NCI-H2029 treated with DMSO at 0.1 percent for 48 hours (cell line): ENCODE results near the gene DAP3.
"Not testable (repeated sequence)": the region's sequence is repeated elsewhere in the genome, so short reads cannot be mapped to it uniquely, and the experiment has no call there.

Experiments
- DNase-seq: peaks from one replicate; lab custom pipeline; 2025; lab: John Stamatoyannopoulos, UW

DAP3 gene

DNA sequence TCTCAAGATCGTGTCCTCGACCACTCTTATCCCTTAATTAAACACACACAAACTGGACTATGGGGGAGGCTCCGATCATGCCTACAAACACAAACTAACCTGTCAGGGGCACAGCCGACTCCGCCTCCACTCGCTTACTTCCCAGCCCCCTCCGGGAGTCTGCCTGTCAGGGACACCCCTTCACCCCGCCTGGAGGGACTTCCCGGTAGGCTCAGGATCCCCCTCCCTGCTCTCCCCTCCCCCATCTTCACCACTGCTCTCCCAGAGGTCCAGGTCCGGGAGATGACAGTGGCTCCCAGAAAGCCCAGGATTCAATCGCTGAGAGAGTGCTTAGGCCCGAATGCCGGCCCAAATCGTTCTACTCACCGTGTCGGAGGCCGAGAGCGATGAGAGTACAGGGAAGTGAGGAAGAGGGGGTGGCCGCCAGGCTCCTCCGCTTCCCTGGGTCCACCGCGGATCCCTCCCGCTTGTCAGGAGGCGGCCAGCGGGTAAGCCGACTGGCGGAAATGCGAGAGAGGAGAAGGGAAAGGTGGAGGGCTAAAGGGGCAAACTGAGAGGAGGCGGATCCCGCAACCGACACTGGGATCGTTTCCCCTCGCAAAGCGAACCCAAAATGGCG, 1.1 kb upstream of the DAP3 start:
- DNase-seq, result not testable (repeated sequence)

- peak; percentile 62 for DNase-seq
These were observed 389 bp upstream of the DAP3 start, which contains the start of gene YY1AP1 for GRCh38 chr1:155688324-155689080. Gene YY1AP1, minus strand, starts transcription at chr1:155688774. Its CDS starts 8,338 bp downstream, at chr1:155680436.

DNA sequence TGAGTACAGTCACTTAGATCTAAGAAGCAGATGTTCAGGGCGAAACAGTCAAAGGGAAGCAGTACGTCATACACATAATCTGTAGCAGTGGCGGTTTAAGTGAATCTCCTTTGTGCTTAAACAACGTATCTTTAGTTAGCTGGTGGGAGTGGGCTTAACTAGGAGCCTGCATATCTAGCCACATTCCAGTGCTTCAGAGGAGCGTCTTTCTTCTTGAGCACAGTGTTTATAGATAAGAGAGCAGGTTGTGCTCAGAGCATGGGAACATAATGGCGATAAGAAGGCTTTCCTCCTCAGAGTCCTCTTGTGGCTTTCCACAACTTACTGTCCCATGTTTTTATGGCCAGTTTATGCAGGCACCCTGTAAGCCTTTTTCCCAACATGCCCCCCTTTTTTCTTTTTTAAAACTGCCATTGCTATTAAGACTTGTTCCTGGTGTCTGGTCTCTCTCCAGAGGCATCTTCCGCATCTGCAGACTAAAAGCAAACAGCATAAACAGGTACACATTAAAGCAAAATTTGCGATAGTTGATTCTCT, 3.2 kb downstream of the DAP3 start:
- no peak for DNase-seq

DNA sequence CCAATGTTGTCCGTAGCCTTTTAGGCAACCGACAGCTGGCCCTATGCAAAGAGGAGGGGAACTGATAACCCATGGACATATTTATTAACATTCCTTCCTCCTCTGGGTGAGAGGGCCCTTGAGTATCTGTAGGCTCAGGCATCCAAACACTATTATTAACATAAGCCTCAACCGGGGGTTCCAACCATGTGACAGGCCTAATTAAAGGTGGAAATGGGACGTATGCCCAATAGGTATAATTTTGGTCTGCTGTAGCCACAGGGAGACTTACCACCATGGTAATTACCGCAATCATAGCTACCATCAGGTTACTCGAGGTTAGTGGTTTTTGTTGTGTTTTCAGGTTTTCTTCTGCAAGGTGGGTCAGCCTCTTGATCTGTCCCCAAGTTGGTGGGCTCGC, 5.3 kb downstream of the DAP3 start:
- no peak for DNase-seq

GRCh38 chr1:155695072-155695471, 6.2 kb downstream of the DAP3 start:
- no peak for DNase-seq

- no peak for DNase-seq
These were observed 6.7 kb downstream of the DAP3 start for GRCh38 chr1:155695608-155696007.

DNA sequence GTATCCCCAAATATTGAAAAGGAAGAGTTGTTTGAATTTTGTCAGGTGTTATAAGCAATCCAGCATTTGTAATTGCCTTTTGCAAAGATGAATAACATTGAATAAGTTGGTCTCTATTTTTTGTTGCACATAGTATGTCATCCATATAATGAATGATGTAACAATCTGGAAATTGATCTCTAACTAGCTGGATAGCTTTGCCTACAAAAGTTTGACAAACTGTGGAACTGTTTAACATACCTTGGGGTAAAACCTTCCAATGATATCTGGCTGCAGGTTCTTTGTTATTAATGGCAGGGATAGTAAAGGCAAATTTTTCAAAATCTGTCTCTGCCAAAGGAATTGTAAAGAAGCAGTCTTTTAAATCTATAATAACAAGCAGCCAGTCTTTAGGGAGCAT, 7.6 kb downstream of the DAP3 start:
- no peak for DNase-seq

GRCh38 chr1:155697046-155697445, 8.2 kb downstream of the DAP3 start:
- no peak for DNase-seq

GRCh38 chr1:155697616-155698015, 8.7 kb downstream of the DAP3 start:
- not testable (repeated sequence) for DNase-seq

DNA sequence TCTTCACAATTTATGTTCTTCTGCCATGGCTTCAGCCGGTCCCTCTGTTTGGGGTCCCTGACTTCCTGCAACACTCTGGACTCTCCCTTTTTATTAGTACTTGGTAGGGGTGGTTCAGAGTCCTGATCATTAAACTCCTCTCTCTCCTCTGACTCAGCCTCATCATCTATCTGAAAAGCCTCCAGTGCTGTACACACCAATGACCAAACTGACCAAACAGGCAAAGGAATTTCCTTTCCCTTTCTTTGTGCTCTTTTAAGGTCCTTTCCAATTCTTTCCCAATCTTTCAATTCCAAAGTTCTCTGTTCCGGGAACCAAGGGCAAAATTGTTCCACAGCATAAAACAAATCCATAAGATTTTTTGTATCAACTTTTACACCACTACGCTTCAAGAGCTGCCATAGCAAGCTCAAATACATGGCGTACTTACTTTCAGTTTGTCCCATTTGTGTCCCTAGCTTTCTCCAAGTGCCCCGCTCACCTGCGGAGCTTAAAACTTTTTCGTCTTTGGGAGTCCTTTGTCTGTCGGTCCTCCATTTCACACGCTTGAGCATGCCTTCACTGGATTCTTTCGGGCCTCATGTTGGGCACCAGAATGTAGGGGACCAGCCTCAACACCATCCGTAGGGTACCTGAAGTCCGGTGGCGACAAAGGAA, 9.6 kb downstream of the DAP3 start:
- no peak for DNase-seq

- not testable (repeated sequence) for DNase-seq
These were observed 10.2 kb downstream of the DAP3 start for GRCh38 chr1:155699062-155699461.

- not testable (repeated sequence) for DNase-seq
These were observed 12.8 kb downstream of the DAP3 start for GRCh38 chr1:155701675-155702074.

DNA sequence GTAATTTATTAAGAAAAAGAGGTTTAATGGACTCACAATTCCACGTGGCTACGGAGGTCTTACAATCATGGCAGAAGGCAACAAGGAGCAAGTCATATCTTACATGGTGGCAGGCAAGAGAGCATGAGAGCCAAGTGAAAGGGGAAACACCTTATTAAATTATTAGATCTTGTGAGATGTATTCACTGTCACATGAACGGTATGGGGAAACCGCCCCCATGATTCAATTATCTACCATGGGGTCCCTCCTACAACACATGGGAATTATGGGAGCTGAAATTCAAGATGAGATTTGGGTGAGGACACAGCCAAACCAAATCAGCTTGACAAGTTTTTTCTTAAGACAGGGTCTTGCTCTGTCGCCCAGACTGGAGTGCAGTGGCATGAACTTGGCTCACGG, 14.3 kb downstream of the DAP3 start:
- DNase-seq, result no peak

DNA sequence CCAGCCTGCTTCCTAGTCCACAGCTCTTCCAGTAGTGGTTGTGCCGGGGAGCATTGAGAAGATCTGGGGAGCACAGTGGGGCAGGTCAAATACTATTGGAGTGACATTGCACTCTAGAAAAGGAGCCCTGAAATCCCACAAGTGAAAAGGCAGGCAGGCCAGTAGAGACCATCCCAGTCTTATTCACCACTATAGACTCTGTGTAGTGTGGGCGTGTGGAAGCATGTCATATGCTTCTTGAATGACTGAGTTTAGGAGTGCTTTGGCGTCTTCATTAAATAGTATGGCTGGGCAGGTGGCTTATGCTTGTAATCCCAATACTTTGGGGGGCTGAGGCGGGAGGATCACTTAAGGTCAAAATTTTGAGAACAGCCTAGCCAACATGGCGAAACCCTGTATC, 15.5 kb downstream of the DAP3 start:
- DNase-seq, result not testable (repeated sequence)

DNA sequence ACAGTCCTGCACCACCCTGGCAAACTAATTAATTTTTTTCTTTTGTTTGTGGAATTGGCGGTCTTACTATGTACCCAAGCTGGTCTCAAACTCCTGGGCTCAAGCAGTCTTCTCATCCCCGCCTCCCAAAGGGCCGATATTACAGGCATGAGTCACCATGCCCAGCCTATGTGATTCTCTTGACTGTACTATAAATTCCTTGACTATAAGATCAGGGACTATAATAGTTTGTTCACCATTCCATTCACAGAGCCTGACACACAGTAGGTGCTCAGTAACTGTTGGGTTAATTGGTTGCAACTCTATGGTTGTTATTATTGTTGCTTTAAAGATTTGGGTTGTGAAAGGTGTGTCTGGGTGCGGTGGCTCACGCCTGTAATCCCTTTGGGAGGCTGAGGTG, 17.2 kb downstream of the DAP3 start:
- DNase-seq, result no peak

DNA sequence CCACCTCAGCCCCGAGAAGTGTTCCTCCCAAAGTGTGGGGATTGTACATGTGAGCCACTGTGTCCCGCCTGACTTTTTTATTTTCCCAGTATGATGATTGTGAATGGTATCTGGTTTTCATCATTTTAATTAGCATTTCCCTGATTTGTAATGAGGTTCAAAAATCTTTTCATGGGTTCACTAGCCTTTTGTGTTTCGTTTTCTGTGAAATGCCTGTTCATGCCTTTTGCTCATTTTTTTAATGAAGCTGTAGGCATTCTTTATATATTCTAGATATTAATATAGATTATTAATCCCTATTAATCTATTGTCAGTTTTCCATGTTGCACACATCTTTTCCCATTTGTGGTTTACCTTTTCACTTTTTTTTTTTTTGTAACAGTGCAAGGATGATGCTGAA, 20.5 kb downstream of the DAP3 start:
- DNase-seq, result no peak

DNA sequence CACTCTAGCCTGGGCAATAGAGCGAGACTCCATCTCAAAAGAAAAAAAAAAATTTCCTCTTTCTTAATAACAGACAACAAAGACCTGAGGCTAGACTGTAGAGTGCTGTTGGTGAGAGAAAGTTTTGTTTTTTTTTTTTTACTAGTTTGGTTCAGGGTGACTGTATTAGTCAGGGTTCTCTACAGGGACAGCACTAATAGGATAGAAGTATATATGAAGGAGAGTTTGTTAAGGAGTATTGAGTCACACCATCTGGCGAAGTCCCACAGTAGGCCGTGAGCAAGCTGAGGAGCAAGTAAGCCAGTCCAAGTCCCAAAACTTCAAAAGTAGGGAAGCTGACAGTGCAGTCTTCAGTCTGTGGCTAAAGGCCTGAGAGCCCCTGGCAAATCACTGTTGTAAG, 22.6 kb downstream of the DAP3 start:
- not testable (repeated sequence) for DNase-seq

DNA sequence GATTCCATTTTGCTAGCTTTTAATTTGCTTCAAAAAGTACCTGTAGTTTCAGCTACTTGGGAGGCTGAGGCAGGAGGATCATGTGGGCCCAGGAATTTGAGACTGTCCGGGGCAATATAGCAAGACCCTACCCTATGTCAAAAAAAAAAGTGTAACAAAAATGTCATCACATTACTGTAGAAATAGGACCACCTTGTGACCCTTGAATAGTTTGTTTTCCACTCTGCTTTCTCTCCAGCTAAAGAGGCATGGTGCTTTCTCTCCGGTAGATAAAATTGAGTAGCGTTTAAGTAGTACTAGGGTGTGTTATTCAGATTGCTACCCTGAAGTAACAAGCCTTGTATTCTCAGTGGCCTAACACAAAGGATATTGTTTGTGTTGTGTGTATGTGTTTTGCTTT, 23.7 kb downstream of the DAP3 start:
- not testable (repeated sequence) for DNase-seq

DNA sequence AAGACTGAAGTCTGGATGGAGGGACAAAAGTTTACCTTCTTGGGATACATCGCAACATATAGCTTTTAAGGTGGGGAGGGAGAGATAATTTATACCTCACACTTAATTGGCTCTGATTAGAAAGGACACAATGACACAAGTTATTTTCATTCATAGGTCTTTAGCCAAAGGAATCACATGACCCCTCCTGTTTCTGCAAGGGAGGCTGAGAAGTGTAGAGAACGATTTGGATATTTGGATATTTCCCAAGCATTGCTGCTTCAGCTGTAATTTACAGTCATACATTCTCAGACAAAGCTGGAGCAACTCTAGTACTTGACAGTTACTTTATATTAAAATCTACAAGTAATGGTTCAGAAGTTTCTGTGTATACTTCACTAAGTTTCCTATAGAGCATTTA, 24.2 kb downstream of the DAP3 start:
- DNase-seq, result no peak

DNA sequence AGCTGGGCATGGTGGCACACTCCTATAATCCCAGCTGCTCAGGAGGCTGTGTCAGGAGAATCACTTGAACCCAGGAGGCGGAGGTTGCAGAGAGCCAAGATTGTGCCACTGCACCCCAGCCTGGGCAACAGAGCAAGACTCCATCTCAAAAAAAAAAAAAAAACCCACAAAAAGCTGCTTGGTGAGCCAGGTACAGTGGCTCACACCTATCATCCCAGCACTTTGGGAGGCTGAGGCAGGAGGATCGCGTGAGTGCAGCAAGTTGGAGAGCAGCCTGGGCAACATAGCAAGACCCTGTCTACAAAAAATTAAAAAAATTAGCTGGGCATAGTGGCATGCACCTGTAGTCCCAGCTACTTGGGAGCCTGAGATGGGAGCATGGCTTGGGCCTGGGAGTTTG, 26.2 kb downstream of the DAP3 start:
- DNase-seq, result not testable (repeated sequence)

DNA sequence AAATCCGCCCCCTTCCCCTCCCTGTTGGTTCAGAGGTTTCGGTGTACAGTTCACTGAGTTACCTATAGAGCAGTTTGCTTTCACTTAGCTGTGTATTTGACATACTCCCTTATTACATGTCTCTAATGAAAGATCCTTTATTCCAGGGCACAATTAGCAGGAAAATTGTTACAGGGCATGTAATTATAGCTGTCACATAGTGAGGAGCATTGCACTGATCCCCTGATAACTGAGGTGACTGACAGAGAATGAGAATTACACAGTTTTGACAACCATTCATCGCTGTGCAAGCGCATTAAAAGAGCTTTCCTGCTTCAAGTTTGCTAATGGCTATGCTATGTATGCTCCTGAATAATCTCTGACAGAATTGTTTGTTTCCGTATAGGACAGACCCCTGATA, 26.9 kb downstream of the DAP3 start:
- DNase-seq, result no peak

DNA sequence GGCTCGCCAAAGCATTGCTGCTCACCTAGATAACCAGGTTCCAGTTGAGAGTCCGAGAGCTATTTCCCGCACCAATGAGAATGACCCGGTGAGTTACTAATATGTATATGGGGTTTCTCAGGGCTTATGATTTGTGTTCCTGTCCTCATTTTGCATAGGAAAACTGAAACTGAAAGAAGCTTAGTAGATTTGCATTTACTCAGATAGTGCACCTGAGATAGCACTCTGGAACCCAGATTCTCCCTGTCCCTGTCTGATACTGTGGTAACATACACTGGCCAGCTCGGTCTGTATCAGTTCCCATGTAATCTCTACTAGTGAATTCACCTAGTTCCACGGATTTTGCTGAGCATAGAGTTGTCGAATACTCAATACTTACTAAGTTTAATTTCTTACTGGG, 28.1 kb downstream of the DAP3 start:
- DNase-seq, result no peak
